Activated gamma-delta T cell (primary cell): ENCODE data around the gene RCE1.

Source experiments
- DNase-seq: peaks from one replicate; lab custom pipeline; 2025; lab: John Stamatoyannopoulos, UW

Gene RCE1

GRCh38 chr11:66887526-66887925 lies 44.3 kb downstream of the RCE1 start:
- no peak for DNase-seq

GRCh38 chr11:66888282-66888681 lies 45.0 kb downstream of the RCE1 start:
- no peak for DNase-seq

DNA sequence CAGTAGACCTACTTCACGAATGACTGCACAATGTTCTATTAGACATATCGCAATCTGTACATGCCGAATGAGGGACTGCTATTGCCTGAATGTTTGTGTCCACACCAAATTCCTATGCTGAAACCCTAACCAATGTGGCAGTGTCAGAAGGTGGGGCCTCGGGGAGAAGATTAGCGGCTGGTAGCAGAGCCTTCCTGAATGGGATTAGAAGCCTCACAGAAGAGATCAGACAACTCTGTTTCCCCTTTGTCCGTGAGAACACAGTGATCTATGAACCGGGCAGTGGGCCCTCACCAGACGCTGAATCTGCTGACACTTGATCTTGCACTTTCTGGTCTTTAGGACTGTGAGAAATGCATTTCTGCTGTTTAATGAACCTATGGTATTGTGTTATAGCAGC lies 46.7 kb downstream of the RCE1 start:
- DNase-seq = no peak

- DNase-seq = no peak
Measured at GRCh38 chr11:66891851-66892660, 48.8 kb downstream of the RCE1 start.

DNA sequence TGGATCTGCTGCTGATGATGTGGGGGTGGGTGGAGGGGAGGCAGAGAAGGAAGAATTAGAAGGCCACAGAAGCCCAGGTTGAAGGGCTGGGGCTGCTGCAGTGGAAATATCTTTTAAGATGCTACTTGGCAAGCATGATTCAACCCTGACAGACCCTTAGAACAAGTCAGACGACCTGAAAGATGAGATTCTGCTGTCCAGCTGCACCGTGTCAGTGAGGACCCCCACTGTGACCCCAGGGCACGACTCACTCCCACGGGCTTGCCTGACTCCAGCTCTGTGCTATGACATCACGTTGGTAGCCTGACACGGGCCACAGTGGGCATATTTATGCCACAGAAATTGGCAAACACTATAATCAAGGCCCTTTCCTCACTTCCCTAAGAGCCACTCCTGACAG lies 49.7 kb downstream of the RCE1 start:
- DNase-seq = no peak

DNA sequence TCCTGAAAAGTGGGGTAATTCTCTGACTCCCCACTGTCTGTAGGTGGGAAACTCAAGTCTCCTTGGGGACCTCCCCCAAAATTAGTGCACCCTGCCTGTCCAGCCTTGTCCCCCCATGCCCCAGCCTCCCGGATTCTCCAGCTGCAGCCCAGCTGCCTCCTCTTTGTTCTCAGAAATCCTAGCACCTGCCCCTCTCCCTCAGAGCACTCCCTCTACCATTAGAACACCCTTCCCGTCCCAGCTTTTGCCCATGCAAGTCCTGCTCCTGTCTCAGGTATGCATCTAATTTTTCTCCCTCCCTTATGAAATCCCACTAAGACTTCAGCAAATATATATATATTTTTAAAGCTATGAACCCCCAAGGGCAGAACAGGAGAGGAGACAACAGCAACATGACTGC lies 50.9 kb downstream of the RCE1 start:
- no peak for DNase-seq
